ENCODE measurements around the gene KRTAP13-2. TPM values are rescaled to one million over a fixed set of nuclear protein-coding genes. Genes with fewer than 3 reads are reported as not detected.

KRTAP13-2 gene, protein sequence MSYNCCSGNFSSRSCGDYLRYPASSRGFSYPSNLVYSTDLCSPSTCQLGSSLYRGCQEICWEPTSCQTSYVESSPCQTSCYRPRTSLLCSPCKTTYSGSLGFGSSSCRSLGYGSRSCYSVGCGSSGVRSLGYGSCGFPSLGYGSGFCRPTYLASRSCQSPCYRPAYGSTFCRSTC
- total RNA-seq: not detected in 3 replicates

DNA sequence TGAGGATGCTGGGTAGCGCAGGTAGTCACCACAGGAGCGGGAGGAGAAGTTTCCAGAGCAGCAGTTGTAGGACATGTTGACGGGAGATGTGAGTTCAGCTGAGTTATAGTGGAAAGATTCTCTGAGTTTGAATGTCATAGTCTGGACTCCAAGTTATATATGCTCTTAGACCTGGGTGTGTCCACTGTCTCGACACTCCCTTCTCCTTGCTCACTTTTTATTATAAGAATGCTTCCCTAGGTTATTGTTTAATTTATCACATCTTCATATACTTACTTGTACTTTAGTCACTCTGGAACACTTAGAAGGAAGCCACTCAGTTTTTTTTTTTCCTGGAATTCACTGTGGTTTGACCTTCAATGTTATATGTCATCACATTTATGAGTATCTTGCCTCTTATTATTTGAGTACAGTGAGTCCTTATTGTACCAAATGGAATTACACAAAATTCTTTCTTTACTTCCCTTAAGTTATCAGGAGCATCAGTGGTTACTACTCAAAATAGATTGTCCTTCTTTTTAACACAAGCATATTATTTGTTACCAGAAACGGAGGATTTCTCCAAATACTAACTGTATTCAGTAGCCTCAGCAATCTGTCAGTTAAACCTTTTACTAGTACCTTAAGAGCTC, at the start of gene KRTAP13-2:
Gene KRTAP13-2, minus strand, starts transcription at position 133 of the 632 bp plus-strand sequence. Its CDS starts 58 bp downstream, at position 75.
- Mint-ChIP-seq H3K27ac (no peak within 1 kb of the TSS), H3K9me3 (no peaks in the 10 kb centered on the region), H3K4me1 (no peaks in the 10 kb centered on the region), H3K4me3 (no peak within 1 kb of the TSS), H3K27me3 (ENCODE audit: low read depth) (peaks cover 13% of the 10 kb centered on the region), H3K36me3 (no peaks in the 10 kb centered on the region)
- TF ChIP-seq, protein P1, sequence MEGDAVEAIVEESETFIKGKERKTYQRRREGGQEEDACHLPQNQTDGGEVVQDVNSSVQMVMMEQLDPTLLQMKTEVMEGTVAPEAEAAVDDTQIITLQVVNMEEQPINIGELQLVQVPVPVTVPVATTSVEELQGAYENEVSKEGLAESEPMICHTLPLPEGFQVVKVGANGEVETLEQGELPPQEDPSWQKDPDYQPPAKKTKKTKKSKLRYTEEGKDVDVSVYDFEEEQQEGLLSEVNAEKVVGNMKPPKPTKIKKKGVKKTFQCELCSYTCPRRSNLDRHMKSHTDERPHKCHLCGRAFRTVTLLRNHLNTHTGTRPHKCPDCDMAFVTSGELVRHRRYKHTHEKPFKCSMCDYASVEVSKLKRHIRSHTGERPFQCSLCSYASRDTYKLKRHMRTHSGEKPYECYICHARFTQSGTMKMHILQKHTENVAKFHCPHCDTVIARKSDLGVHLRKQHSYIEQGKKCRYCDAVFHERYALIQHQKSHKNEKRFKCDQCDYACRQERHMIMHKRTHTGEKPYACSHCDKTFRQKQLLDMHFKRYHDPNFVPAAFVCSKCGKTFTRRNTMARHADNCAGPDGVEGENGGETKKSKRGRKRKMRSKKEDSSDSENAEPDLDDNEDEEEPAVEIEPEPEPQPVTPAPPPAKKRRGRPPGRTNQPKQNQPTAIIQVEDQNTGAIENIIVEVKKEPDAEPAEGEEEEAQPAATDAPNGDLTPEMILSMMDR (IDR thresholded peaks at IDR 0.05; ENCODE audit: unreplicated experiment): no peak
- DNase-seq (ENCODE audit: low spot score in 2 of 2, unreplicated experiment in 2 of 2): no peak

DNA sequence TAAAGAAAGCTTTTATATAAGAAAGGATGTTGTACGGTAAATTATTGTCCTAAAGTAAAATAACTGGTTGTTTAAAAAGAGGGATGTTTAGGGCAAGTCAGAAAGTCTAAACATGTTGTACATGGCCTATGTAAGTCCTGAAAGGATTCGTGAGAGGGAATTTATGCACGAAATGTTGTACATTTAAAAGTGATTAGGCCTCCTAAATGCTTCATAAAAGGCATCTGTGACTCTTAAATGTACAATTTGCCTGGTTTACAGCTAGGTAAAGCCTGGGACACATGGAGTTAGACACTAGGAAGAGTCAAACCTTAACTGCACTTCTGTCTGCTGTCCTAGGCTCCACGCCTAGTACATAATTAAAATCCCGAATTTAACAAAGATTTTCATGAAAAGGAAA, 43.9 kb upstream of the KRTAP13-2 start:
- Mint-ChIP-seq H3K4me3 (no peak overlapping the region), H3K27ac (no peak overlapping the region), H3K27me3 (ENCODE audit: low read depth) (peaks cover 7% of the 10 kb centered on the region), H3K36me3 (no peaks in the 10 kb centered on the region), H3K4me1 (no peaks in the 10 kb centered on the region), H3K9me3 (peaks cover 32% of the 10 kb centered on the region)
- TF ChIP-seq, protein P1 (IDR thresholded peaks at IDR 0.05; ENCODE audit: unreplicated experiment): no peak
- no peak for DNase-seq (ENCODE audit: low spot score in 2 of 2, unreplicated experiment in 2 of 2)

DNA sequence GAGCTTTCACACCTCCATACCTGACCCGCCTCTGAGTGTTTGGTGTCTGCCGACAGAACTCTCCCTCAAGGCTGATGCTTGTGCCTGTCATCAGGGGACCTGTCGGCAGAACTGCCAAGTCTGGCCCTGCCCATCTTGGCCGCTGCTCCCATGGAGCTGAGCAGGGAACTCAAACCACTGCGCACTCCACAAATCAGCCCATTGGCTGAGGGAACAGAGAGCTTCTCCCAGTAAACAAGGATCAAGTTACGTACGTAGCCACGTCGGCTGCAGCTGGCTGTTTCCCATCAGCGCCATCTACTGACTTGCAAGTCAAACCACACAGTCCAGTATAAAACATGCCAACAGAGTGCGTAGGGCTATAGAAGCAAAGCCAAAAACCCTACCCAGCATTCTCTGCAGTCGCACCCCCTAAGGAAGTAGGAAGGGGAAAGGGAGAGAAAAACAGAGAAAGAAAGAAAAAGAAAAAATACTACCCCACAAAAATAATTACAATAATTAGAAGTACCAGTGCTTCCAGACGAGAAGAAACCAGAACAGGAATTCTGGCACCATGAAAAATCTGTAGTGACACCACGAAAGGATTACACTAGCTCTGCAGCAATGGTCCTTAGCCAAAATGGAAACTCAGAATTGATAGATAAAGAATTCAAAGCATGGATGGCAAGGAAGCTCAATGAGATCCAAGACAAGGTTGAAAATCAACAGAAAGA, 36.9 kb upstream of the KRTAP13-2 start:
- Mint-ChIP-seq H3K27me3 (ENCODE audit: low read depth) (peaks cover 12% of the 10 kb centered on the region), H3K27ac (no peak overlapping the region), H3K4me1 (no peaks in the 10 kb centered on the region), H3K4me3 (peak overlapping the region; percentile 60), H3K36me3 (no peaks in the 10 kb centered on the region), H3K9me3 (peaks cover 17% of the 10 kb centered on the region)
- TF ChIP-seq, protein P1 (IDR thresholded peaks at IDR 0.05; ENCODE audit: unreplicated experiment): no peak
- peak in 1 of 2 experiments; percentile 42 for DNase-seq (ENCODE audit: low spot score in 2 of 2, unreplicated experiment in 2 of 2)

DNA sequence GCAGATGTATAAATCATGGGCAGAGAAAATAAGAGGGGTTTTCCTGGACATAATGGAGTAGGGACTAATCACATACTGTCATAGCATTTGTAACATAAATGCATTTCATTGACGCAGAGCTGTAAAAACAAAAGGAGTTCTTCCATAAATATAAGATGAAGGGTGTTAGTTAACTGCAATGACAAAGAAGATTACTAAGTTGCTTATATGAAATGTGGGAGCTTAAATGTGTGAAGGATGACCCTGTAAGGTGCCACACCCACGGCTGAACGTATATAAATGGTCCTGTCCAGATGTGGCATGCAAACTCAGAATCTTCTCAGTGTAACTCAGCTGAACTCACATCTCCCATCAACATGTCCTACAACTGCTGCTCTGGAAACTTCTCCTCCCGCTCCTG, 23.7 kb upstream of the KRTAP13-2 start, which contains the start of gene KRTAP13-1:
Gene KRTAP13-1, plus strand, starts transcription at position 301 of the 400 bp plus-strand sequence. Its CDS starts 56 bp downstream, at position 357.
- DNase-seq (ENCODE audit: low spot score in 2 of 2, unreplicated experiment in 2 of 2): no peak
- H3K36me3 Mint-ChIP-seq: no peaks in the 10 kb centered on the region
- H3K4me3 Mint-ChIP-seq: no peak within 1 kb of the TSS
- peaks cover 5% of the 10 kb centered on the region for H3K9me3 Mint-ChIP-seq
- peaks cover 4% of the 10 kb centered on the region for H3K4me1 Mint-ChIP-seq
- peaks cover 15% of the 10 kb centered on the region for H3K27me3 Mint-ChIP-seq (ENCODE audit: low read depth)
- TF ChIP-seq, protein P1 (IDR thresholded peaks at IDR 0.05; ENCODE audit: unreplicated experiment): no peak
- no peak within 1 kb of the TSS for H3K27ac Mint-ChIP-seq

DNA sequence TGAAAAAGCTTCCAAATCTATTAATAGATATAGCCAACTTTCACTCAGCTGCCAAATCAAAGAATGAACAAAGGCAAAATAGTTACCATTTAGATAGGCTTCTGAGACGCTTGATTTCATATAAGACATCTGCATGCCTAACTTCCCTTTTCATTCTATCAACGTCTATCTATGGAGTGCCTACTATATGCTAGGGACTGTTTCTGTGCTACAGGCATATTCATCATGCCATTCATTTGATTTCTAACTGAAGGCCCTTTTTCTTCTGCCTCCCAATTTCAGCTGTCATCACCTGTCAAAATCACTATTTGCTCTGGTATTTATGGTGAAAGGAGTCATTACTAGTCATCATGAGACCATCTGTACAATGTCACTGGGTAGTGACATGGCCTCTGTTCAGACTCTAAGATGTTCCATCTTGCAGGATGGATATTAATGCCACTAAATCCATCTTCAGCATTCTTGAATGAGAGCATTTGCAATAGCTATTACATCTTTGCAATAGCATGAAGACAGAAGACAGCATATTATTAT, 19.5 kb upstream of the KRTAP13-2 start:
- Mint-ChIP-seq H3K27me3 (ENCODE audit: low read depth) (peaks cover 4% of the 10 kb centered on the region), H3K4me3 (no peak overlapping the region), H3K36me3 (no peaks in the 10 kb centered on the region), H3K9me3 (peaks cover 16% of the 10 kb centered on the region), H3K4me1 (peaks cover 4% of the 10 kb centered on the region), H3K27ac (no peak overlapping the region)
- DNase-seq (ENCODE audit: low spot score in 2 of 2, unreplicated experiment in 2 of 2): no peak
- TF ChIP-seq, protein P1 (IDR thresholded peaks at IDR 0.05; ENCODE audit: unreplicated experiment): no peak

All from mesothelial cell of epicardium (in vitro differentiated cells).